GM18505 (cell line): ENCODE measurements around the gene ATP10A.

Experiments used
- ATAC-seq: cut with Tn5 transposase; IDR thresholded peaks from one replicate; pipeline ENCODE4 v1.9.1; 2021; ENCODE audit not compliant: unreplicated experiment
- POLR2A ChIP-seq: IDR thresholded peaks from 4 replicates; pipeline ENCODE4 v1.6.1; 2011; ENCODE audit warnings: borderline replicate concordance; ENCODE audit not compliant: insufficient read depth, insufficient read length; ENCODE audit errors: extremely low read depth

The ATP10A gene

GRCh38 chr15:25715536-25716413 lies 147.4 kb downstream of the ATP10A start:
- ATAC-seq, result no peak
- TF ChIP-seq POLR2A, result no peak

GRCh38 chr15:25714538-25714840 lies 148.6 kb downstream of the ATP10A start:
- no peak for ATAC-seq
- no peak for TF ChIP-seq POLR2A

GRCh38 chr15:25713736-25714537 lies 149.2 kb downstream of the ATP10A start:
- TF ChIP-seq POLR2A, result no peak
- ATAC-seq, result no peak

GRCh38 chr15:25712961-25713355 lies 150.2 kb downstream of the ATP10A start:
- TF ChIP-seq POLR2A, result no peak
- no peak for ATAC-seq

GRCh38 chr15:25712192-25712960 lies 150.8 kb downstream of the ATP10A start:
- TF ChIP-seq POLR2A, result no peak
- no peak for ATAC-seq

GRCh38 chr15:25711691-25712090 lies 151.4 kb downstream of the ATP10A start:
- no peak for ATAC-seq

GRCh38 chr15:25711164-25711563 lies 152.0 kb downstream of the ATP10A start:
- no peak for TF ChIP-seq POLR2A

More at GRCh38 chr15:25711691-25712090, 151.4 kb downstream of the ATP10A start:
- TF ChIP-seq POLR2A, result no peak

GRCh38 chr15:25710184-25710583 lies 152.9 kb downstream of the ATP10A start:
- no peak for TF ChIP-seq POLR2A
- ATAC-seq, result no peak

More at GRCh38 chr15:25711164-25711563, 152.0 kb downstream of the ATP10A start:
- no peak for ATAC-seq

GRCh38 chr15:25709437-25710159 lies 153.5 kb downstream of the ATP10A start:
- TF ChIP-seq POLR2A, result no peak
- ATAC-seq, result no peak

GRCh38 chr15:25708391-25708790 lies 154.7 kb downstream of the ATP10A start:
- ATAC-seq, result no peak
- no peak for TF ChIP-seq POLR2A

- no peak for ATAC-seq
- TF ChIP-seq POLR2A, result no peak
Observed at GRCh38 chr15:25707656-25708365, 155.3 kb downstream of the ATP10A start.
